NCI-H526 (cell line): ENCODE results near the gene PLCG2.
A peak's percentile ranks its signal among the peaks of the same experiment; 100 is the strongest.
"Not testable (repeated sequence)": the region's sequence is repeated elsewhere in the genome, so short reads cannot be mapped to it uniquely, and the experiment has no call there.

Experiments
- DNase-seq, 2 experiments: peaks; one replicate each; lab custom pipeline; 2025; lab: John Stamatoyannopoulos, UW

The PLCG2 gene

DNA sequence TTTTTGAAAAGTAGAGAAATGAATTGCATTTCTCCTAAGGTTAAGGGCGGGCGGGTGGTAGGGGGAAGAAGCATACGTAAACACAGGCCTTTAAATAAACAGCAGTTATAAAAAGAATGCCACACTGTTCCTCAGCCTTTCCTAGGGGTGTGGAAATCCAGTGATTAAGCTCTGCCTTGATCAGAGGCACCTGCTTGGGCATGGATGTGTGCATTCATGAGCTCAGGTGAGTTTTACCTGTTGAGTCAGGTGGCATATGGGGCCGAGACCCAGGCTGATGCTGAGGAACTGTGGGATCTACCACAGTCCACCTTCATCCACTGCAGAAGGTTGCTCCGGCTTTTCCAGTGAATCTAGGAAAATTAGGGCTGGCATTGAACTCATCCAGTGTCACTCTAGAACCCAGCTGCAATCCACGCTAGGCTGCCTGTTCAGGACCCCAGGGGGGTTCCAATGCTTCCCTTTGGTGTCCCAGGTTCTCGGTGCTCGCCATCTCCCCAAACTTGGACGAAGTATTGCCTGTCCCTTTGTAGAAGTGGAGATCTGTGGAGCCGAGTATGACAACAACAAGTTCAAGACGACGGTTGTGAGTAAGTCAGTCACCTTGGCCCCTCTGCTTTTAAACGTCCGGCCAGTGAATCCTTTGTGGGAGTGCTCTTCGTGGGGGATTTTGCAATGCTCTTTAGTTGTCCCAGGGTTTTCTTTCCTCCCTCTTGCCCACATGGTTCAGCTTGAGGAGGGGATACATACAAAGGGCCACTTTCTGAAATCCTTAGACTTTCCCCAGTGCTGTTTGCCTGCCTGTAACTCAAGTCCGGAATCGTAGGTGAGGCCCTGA is 159.5 kb downstream of the PLCG2 start:
- no peak for DNase-seq

DNA sequence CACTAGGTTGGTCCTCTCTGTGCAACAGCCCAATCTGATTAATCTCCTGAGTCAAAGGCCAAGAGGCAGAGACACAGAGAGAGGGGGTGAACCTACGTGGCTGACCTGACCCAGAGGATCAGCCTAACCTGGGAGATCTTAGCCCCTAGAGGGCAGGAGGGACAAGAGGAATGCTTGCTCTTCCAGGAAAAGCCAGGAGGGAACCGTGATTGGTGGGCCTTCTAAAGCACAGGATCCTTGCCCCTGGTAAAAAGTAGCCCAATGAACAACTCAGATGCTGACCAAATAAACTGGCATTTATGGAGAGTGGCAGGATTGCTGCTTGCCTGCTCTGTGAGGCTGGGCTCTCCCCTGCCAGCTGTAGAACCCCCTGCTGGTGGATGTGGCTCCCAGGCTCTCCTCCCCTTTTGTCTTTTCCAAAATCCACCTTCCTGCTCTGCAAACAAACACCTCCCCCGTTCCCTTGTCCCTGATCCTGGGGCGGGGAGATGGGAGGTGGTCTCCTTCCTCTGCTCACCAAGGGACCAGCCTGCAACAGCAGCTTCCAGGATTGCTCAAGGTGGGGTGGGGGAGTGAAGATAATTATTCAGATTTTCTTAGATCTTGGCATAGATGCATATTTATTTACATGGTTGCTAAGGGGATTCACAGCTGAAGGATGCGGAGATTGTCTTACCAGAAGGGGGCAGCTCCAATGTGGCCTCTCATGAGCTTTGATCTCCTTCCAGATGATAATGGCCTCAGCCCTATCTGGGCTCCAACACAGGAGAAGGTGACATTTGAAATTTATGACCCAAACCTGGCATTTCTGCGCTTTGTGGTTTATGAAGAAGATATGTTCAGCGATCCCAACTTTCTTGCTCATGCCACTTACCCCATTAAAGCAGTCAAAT is 160.3 kb downstream of the PLCG2 start:
- DNase-seq: no peak

DNA sequence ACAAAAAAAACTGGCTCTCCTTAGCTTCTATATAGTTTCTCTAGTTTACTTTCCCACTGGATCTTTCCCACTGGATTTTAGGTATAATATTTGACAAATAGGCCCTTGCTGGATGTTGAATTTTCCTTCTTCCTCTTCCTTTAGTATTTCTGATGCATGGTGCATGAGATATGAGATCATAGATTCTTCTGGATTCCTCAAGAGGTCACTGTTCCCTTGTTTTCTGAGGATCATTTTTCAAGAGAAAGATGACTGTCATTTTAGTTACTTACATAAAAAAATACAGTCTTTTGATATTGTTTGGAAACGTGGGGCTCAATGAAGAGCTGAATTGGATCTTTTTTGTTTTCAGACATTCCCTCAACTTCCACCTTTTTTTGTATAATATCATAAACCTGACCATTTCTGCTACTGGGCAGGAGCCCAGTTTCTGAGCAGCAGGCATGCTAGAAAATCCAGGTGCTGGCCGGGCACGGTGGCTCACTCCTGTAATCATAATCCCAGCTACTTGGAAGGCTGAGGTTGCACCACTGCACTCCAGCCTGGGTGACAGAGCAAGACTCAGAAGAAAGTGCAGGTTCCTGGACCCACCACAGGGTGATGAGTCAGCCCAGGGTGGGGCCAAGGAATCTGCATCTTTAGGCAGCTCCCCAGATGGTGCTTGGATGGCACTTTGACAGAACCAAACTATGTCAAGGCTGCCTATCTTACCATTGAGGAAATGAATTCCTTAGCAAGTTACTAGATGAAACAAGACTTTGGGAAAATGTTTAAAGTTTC is 161.9 kb downstream of the PLCG2 start:
- DNase-seq: no peak

GRCh38 chr16:81942007-81942601 is 163.0 kb downstream of the PLCG2 start:
- DNase-seq: no peak

DNA sequence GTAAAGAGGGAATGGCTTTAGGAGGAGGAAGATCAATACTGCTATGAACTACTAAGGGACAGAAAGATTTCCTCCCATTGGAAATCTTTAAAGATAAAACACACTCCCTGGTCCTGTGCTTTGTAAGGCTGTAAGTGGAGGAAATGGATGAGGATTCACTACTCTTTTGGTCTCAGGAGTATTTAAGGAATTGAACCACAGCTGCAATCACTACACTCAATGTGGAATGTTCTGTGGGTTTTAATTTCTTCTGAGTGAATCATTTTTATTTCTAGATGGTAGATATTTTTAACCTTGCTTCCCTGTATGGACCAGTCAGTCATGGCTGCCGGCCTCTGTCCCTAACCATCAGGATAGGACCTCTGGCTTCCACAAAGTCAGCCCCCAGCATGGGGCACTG is 166.6 kb downstream of the PLCG2 start:
- DNase-seq: no peak

DNA sequence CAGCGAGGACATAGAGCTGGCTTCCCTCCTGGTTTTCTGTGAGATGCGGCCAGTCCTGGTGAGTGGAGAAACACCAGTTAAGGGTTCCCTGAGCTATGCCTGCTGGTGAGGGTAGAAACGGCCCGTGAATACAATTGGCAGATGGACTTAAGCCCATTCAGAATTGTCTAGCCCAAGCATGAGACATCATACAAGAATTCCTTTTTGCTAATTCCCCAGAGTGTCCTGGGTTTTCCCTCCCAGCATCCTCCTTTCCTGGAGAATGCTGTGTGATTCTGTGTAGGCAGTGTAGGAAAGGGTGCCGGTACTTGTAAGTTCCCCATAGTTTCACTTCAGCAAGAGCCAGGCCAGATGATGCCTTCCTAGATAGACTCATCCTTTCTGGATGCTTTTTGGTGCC is 167.1 kb downstream of the PLCG2 start:
- DNase-seq: no peak

- DNase-seq: no peak
These were observed 172.5 kb downstream of the PLCG2 start for GRCh38 chr16:81951564-81951963.

DNA sequence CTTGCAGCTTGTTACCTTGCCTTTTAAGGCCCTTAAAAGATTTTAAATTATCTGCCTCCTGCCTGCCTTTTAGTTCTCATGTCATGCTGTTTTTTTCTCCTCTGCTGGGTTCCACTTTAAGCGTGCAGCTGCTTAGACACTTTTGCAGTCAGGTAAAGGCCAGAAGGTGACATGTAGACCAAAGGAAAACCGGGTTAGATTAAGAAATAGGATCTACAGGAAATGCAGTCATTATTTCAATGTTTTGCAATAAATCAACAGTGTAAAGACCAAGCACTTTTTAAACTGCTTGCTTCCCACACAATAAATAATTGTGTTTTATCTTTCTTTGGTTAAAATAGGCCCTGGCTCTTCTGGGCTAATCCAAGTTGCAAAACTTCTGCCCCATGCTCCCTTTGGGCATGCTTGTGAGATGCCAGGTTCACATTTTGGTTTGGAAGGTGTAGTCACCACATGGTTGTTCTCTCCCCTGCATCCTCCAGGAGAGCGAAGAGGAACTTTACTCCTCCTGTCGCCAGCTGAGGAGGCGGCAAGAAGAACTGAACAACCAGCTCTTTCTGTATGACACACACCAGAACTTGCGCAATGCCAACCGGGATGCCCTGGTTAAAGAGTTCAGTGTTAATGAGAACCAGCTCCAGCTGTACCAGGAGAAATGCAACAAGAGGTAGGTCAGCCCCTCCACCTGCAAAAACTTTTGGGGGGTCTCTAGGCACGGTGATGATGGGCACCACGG is 177.3 kb downstream of the PLCG2 start:
- DNase-seq: no peak

GRCh38 chr16:81964808-81965207 is 185.7 kb downstream of the PLCG2 start:
- DNase-seq: no peak

GRCh38 chr16:81967358-81967757 is 188.3 kb downstream of the PLCG2 start:
- DNase-seq: no peak

GRCh38 chr16:81971853-81972252 is 192.8 kb downstream of the PLCG2 start:
- DNase-seq: no peak

DNA sequence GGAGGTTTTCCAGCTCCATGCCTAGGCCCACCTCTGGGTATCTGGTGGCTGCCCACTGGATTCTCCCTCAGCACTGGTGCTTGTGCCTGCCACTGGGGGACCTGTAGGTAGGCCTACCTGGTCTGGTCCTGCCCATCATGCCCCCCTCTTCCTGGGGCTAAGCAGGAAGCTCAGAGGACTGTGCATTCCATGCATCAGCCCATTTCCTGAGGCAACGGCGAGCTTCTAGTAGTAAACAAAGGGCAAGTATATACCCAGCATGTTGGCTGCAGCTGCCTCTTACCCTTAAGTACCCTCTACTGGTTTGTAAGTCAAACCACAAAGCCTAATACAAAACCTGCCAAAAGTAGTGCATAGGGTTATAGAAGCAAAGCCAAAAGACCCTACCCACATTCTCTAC is 194.6 kb downstream of the PLCG2 start:
- DNase-seq: no peak

GRCh38 chr16:81975637-81976036 is 196.5 kb downstream of the PLCG2 start:
- DNase-seq: no peak

DNA sequence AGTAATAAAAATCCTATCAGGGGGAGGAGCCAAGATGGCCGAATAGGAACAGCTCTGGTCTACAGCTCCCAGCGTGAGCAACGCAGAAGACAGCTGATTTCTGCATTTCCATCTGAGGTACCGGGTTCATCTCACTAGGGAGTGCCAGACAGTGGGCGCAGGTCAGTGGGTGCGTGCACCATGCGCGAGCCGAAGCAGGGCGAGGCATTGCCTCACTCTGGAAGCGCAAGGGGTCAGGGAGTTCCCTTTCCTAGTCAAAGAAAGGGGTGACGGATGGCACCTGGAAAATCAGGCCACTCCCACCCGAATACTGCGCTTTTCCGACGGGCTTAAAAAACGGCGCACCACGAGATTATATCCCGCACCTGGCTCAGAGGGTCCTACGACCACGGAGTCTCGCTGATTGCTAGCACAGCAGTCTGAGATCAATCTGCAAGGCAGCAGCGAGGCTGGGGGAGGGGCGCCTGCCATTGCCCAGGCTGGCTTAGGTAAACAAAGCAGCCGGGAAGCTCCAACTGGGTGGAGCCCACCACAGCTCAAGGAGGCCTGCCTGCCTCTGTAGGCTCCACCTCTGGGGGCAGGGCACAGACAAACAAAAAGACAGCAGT is 198.3 kb downstream of the PLCG2 start:
- not testable (repeated sequence) for DNase-seq

GRCh38 chr16:81987121-81987520 is 208.0 kb downstream of the PLCG2 start:
- no peak for DNase-seq

DNA sequence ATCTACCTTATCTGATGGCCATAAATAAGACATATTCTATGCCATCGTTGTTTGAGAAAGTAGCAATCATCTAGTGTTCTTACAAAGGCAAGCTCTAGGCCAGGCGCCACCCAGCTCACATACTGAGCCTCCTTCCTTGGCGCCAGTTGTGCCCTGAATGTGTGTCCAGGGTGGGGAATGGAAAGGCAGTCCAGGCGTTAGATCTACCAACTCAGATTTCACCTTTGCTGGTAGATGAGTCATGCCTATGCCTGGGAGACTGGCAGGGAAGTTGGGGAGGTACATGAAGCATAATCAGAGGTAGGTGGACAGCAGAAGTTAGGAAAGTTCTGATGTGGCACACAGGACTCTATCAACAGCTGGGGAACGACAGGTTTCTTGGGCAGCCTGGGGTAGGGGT is 208.6 kb downstream of the PLCG2 start:
- no peak for DNase-seq

GRCh38 chr16:81992859-81993258 is 213.8 kb downstream of the PLCG2 start:
- no peak for DNase-seq

DNA sequence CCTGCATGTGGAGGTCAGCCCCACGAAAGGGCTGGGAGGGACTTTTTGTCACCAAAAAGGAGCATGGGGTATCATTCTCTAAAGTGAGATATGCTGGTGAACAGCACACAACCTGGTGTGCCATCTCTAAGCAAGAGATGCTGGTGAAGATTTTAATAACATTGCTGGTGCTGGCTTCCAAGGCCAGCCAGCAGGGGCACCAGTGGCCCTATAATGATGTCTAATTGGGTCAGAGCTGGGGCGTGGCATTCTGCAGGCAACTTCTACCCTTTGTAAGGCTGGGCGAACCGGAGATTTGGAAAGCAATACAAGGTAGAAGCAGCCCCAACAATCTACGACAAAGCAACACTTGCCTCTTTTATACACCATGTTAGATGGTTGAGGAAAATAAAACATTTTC is 215.4 kb downstream of the PLCG2 start:
- DNase-seq: peak in 1 of 2 experiments; percentile 10

DNA sequence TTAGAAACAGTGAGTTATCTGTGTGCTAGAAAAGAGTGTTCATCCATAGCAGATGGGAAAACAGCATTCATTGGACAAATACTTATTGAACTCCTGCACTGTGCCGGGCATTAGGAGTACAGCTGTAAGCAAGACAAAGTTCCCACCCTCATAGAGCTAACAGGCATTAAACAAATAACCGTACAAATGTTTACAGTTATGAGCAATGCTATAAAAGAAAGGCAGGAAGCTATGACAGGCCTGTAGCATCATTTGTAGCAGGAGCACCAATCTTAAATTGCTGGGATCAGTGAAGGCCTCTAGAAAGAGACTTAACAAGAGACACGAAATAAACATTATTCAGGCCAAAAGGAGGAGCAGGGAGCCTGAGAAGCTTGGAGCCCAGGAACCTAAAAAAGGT is 216.6 kb downstream of the PLCG2 start:
- no peak for DNase-seq

DNA sequence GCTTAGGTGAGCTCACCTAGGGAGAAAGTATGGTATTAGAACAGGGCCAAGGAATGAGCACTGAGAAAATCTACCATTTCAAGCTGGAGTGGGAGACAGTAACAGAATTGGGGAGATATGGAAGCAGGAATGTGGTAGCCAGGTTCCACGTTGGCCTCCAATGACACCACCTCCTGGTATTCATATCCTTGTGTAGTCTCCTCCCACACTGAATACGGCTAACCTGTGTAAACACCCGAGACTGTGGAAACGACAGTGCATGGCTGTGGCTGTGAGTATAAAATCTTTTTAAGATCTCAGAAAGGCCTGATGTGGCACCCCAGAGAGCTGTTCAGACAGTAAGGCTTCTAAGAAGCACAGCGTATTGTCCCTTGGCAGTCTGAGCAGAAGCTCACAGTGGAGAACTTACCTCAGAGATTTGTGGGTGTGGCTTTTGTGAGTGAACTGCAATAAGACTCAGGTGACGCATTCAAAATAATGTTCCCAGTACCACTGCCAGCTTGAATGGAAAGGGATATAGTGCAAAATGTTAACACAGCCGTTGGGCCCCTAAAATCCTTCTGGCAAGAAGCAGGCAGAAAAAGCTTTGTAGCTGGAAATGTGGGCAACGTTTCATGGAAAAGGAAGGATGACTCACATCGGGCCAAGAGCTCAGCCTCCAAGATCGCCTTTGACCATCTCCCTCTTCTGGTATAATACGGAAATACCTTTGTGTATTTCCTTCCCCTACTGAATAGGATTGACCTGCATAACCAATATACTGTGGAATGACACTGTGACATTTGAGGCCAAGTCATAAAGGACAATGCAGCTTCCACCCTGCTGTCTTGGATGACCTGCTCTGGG is 217.8 kb downstream of the PLCG2 start:
- DNase-seq: no peak
